GM18907 (cell line): Measurements from ENCODE around the gene EIPR1.

Source experiments
- ATAC-seq: cut with Tn5 transposase; IDR thresholded peaks from one replicate; pipeline ENCODE4 v1.9.1; 2021; ENCODE audit warnings: mild to moderate bottlenecking, moderate library complexity; ENCODE audit not compliant: unreplicated experiment

EIPR1 gene

DNA sequence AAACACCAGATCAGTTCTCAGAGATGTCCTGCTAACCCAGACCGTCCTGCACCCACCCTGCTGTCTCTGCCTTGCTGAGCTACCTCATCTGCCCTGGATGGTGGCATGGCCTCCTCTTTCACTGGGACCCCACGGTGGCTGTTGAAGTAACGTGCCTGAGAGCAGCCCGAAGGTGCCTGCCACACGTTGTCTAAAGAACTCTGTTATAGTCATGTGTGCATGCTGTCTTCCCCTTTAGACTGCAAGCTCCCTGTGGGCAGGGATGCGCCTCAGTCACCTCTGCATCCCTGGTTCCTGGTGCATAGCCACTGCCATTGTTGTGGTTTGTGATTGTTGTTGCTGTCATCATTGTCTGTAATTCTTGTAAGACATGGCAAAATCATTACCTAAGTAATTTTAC is 235.9 kb downstream of the EIPR1 start:
- ATAC-seq, result no peak

DNA sequence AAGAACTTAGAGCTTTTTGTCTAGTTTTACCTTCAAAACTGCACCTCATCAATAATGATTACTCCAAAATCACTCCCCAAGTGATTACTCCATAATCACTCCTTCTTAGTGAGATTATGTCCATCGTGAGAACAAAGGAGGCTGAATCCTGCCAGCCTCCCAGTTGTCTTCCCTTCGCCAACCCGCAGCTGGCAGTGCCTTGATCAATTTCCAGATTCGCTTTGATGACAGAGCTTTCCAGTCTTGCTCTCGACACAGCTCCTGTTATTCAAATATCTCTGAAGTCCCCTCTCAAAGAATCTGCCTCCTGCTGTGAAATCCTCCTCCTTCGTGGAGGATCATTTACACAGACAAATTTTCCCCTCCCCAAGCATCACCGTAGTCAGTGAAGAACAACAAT is 237.7 kb downstream of the EIPR1 start:
- no peak for ATAC-seq
